Activated CD4-positive, alpha-beta T cell treated with anti-CD3 and anti-CD28 coated beads, Interleukin-2, amount 50 U/mL, for 4 hours (primary cell): Measurements from ENCODE around the gene SMYD3.
"Not testable (repeated sequence)": the region's sequence is repeated elsewhere in the genome, so short reads cannot be mapped to it uniquely, and the experiment has no call there.

Experiments
- DNase-seq, 2 experiments: peaks; one replicate each; pipeline ENCODE4 v3.0.0-alpha.2; 2020

SMYD3 gene

DNA sequence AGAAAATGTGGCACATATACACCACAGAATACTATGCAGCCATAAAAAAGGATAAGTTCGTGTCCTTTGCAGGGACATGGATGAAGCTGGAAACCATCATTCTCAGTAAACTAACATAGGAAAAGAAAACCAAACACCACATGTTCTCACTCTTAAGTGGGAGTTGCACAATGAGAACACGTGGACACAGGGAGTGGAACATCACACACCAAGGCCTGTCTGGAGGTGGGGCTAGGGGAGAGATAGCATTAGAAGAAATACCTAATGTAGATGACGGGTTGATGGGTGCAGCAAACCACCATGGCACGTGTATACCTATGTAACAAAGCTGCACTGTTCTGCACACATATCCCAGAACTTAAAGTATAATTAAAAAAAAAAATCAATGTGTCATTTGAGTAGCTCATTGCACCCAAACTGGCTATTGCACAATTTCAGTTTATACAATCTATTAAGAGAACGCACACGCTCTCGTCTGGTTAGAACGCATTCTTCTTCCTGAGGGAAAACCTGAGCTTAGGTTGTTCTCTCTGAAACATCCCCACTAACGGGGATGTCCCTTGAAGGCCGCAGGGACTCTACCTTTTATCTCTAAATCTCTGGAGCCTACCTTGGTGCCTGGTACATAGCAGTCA lies 535.9 kb downstream of the SMYD3 start:
- not testable (repeated sequence) for DNase-seq

- DNase-seq = no peak
Measured at GRCh38 chr1:245969283-245969682, 537.8 kb downstream of the SMYD3 start.

- no peak for DNase-seq
Measured at GRCh38 chr1:245968775-245969174, 538.3 kb downstream of the SMYD3 start.

DNA sequence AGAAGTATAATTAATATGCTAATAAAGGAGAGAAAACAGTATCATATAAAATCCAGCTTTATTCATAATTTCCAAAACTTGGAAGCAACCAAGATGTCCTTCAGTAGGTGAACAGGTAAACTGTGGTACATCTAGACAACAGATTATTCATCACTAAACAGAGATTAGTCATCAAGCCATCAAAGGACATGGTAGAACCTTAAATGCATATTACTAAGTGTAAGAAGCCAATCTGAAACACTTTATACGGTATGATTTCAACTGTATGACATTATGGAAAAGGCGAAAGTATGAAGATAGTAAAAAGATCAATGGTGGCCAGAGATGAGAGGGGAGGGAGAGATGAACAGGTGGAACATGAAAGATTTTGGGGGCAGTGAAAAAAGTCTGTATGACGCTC lies 541.7 kb downstream of the SMYD3 start:
- DNase-seq = no peak

DNA sequence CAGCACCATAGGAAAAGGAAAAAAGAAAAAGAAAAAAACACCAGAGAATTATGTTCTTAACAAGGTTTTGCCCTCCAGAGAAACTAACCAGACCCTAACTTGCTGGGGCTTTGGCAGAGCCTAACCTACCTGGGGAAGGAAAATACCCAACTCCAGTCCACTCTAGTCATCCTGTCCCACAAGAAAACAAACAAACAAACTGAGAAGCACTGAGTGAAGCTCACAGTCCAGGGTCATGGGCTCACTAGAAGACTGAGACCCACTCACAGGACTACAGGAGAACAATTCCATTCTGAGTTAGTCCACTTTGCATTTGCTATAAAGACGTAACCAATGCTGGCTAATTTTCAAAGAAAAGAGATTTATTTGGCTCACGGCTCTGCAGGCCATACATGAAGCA lies 543.4 kb downstream of the SMYD3 start:
- no peak for DNase-seq

GRCh38 chr1:245962453-245962852 lies 544.6 kb downstream of the SMYD3 start:
- DNase-seq = no peak

GRCh38 chr1:245961137-245961540 lies 545.9 kb downstream of the SMYD3 start:
- DNase-seq = no peak

DNA sequence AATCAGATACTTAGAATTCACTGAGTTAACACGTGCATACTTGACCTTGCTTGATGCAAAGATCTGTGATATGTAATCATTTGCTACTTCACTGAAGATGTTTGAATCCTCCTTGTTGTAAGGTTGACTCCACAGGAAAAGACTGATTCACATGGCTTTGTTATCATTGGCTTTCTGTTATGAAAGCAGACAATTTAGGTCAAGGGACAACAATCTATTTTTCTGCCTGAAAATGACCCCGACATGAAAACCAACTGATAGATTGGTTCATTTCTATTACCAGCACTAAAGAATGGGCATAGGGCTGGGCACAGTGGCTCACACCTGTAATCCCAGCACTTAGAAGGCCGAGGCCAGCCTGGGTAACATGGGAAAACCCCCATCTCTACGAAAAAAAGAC lies 546.9 kb downstream of the SMYD3 start:
- no peak for DNase-seq

- DNase-seq = no peak
Measured at GRCh38 chr1:245958016-245958415, 549.1 kb downstream of the SMYD3 start.

GRCh38 chr1:245957427-245957826 lies 549.7 kb downstream of the SMYD3 start:
- no peak for DNase-seq

GRCh38 chr1:245956225-245956624 lies 550.9 kb downstream of the SMYD3 start:
- peak; percentile 7 to 20 for DNase-seq

GRCh38 chr1:245953876-245954660 lies 553.0 kb downstream of the SMYD3 start:
- no peak for DNase-seq

GRCh38 chr1:245952383-245953026 lies 554.6 kb downstream of the SMYD3 start:
- no peak for DNase-seq

- no peak for DNase-seq
Measured at GRCh38 chr1:245948786-245949185, 558.3 kb downstream of the SMYD3 start.

- no peak for DNase-seq
Measured at GRCh38 chr1:245946905-245947304, 560.2 kb downstream of the SMYD3 start.

DNA sequence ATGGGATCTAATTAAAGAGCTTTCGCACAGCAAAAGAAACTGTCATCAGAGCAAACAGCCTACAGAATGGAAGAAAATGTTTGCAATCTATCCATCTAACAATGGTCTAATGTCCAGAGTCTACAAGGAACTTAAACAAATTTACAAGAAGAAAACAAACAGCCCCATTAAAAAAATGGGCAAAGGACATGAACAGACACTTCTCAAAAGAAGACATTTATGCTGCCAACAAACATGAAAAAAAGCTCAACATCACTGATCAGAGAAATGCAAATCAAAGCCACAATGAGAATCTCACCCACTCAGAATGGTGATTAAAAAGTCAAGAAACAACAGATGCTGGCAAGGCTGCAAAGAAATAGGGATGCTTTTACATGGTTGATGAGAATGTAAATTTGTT lies 561.9 kb downstream of the SMYD3 start:
- DNase-seq = not testable (repeated sequence)

- no peak for DNase-seq
Measured at GRCh38 chr1:245942856-245943255, 564.2 kb downstream of the SMYD3 start.

DNA sequence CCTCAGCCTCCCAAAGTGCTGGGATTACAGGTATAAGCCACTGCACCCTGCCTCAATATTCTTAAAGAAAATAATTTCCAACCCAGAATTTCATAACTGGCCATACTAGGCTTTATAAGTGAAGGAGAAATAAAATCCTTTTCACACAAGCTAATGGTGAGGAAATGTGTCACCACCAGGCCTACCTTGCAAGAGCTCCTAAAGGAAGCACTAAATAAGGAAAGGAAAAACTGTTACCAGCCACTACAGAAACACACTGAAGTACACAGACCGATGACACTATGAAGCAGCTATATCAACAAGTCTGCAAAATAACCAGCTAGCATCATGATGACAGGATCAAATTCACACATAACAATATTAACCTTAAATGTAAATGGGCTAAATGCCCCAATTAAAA lies 565.3 kb downstream of the SMYD3 start:
- DNase-seq = not testable (repeated sequence)

DNA sequence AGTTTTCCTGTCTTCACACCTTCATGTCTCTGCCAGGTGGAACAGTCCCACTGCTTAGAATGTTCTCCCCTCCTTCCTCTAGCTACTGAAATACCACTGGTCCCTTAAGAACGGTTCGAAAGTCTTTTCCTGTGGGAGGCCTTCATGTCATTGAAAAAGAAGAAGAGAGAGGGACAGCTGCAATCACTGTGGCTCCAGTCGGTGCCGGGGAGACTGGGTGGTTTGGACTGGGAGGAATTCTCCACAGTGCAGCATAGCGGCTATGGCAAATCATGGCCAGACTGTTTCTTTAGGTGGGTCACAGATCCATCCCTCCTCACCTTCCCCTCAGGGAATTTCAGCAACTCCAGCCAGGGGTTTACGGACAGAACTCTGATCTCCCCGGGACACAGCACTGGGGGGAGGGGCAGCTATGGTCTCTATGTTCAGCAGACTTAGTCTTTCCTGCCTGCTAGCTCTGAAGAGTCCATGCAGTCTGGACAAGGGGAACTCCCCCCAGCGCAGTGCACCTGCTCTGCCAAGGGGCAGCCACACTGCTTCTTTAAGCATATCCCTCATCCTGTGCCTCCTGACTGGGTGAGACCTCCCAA lies 567.2 kb downstream of the SMYD3 start:
- DNase-seq = no peak

DNA sequence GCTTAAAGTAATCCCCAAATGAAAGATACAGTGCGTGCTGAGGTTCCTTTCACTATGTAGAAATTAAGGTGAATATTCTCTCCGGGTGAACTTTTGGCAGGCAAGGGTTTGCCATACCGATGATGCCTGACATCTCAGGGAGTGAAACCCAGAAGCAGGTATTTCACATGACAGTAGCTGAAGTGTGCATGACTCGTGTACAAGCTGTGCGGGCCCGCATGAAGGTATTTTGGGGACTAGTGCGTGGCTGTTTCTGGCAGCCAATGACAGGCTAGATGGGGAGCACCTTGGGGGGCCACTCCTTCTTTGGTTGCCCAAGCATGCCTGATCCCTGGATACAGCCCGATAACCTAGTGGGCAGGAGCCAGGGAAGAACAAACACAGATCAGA lies 569.0 kb downstream of the SMYD3 start:
- no peak for DNase-seq

GRCh38 chr1:245937316-245938045 lies 569.6 kb downstream of the SMYD3 start:
- DNase-seq = no peak

DNA sequence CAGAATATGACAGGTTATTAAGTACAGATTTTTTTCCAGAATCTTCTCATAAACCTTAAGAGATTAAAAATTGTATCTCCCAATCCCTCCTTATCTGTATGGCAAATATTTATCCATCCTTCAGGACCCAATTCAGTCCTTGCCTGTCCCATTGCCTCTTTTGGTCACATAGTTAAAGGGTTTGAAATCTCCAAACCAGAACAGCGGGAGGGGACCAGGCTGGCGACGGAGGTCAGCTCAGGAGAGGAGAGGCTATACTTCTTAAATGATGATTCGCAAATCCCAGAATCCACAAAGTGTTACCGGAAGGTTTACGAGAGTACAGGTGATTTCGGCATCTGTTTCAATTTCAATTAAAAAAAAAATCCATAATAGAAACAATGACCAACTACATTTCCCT lies 572.7 kb downstream of the SMYD3 start:
- DNase-seq = no peak

DNA sequence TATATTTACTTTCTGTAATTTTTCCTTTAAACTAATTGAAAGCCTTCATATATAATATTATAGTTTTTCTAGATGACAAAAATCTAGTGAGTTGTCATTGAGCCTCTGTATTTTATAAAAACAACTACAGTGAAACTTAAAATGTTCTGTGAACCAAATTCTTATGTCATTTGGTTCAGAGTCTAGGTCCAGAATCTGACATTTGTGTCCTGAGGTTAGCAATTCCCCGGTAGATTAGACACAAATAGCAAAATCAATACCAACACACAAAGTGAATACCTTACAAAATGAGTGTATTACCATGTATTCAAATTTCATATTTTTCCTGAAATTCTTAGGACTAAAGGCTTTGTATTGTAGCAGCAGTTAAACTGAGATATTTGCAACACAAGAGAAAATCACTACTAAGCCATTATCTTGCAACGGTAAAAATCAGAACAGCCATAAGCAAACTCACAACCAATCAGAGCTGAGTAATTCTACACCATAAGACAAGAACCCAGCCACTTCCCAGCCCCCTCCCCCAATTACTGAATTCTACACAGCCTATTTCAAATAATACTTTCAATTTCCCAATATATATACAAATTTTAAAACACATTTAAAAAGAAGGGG lies 573.5 kb downstream of the SMYD3 start:
- no peak for DNase-seq
